ENCODE measurements around the gene MAGED1. TPM values are rescaled to one million over a fixed set of nuclear protein-coding genes. Genes with fewer than 3 reads are reported as not detected.
"Not testable (repeated sequence)": the region's sequence is repeated elsewhere in the genome, so short reads cannot be mapped to it uniquely, and the experiment has no call there.

Gene MAGED1
- polyA plus RNA-seq, 1 donor, result 251 TPM

GRCh38 chrX:51894697-51895336, 1.4 kb downstream of the MAGED1 start:
- DNase-seq (ENCODE audit: low read depth), result no peak

- no peak for DNase-seq (ENCODE audit: low read depth)
Observed at GRCh38 chrX:51896626-51897025, 3.2 kb downstream of the MAGED1 start.

GRCh38 chrX:51899741-51900140, 6.3 kb downstream of the MAGED1 start:
- DNase-seq (ENCODE audit: low read depth), result no peak

GRCh38 chrX:51902510-51903050, 9.2 kb downstream of the MAGED1 start:
- DNase-seq (ENCODE audit: low read depth), result no peak

GRCh38 chrX:51905152-51905551, 11.7 kb downstream of the MAGED1 start:
- DNase-seq (ENCODE audit: low read depth), result not testable (repeated sequence)

- no peak for DNase-seq (ENCODE audit: low read depth)
Observed at GRCh38 chrX:51905711-51906110, 12.3 kb downstream of the MAGED1 start.

GRCh38 chrX:51917604-51918003, 24.2 kb downstream of the MAGED1 start:
- no peak for DNase-seq (ENCODE audit: low read depth)

- no peak for DNase-seq (ENCODE audit: low read depth)
Observed at GRCh38 chrX:51922561-51922960, 29.1 kb downstream of the MAGED1 start.

- peak; percentile 25 for DNase-seq (ENCODE audit: low read depth)
Observed at GRCh38 chrX:51931566-51932150, 38.2 kb downstream of the MAGED1 start.

Other genes with a start within 250 kb of the MAGED1 start
- gene CENPVL2, start 210.8 kb upstream of the MAGED1 start, polyA plus RNA-seq (ENCODE audit: insufficient read length), result not detected
- not detected for gene CENPVL1, start 183.1 kb upstream of the MAGED1 start, polyA plus RNA-seq (ENCODE audit: insufficient read length)
- 8.0 TPM for gene GSPT2, start 150.2 kb upstream of the MAGED1 start, polyA plus RNA-seq (ENCODE audit: insufficient read length)
- 29.7 TPM for gene MAGED4B, start 175.6 kb downstream of the MAGED1 start, polyA plus RNA-seq (ENCODE audit: insufficient read length)

Measured in forelimb muscle (tissue), 1 donor.